ENCODE measurements around the gene ARIH2.
A peak's percentile ranks its signal among the peaks of the same experiment; 100 is the strongest.

Gene ARIH2

GRCh38 chr3:48970586-48970985 lies 51.9 kb downstream of the ARIH2 start:
- H3K36me3 ChIP-seq (replicated peaks), result peaks cover 89% of the 10 kb centered on the region
- H3K4me3 ChIP-seq, result no peak overlapping the region
- no peaks in the 10 kb centered on the region for H3K4me1 ChIP-seq
- no peaks in the 10 kb centered on the region for H3K9me3 ChIP-seq
- DNase-seq (ENCODE audit: low spot score in 2 of 2), result no peak
- H3K27me3 ChIP-seq (ENCODE audit: low read depth), result no peaks in the 10 kb centered on the region
- in situ Hi-C loops (cut with MboI; ENCODE audit: low sequenced_read_pairs), result no loop called here

- H3K4me3 ChIP-seq, result no peak overlapping the region
- no peaks in the 10 kb centered on the region for H3K27me3 ChIP-seq (ENCODE audit: low read depth)
- H3K4me1 ChIP-seq, result no peaks in the 10 kb centered on the region
- in situ Hi-C loops (cut with MboI; ENCODE audit: low sequenced_read_pairs), result no loop called here
- peaks cover 94% of the 10 kb centered on the region for H3K36me3 ChIP-seq (replicated peaks)
- H3K9me3 ChIP-seq, result no peaks in the 10 kb centered on the region
- no peak for DNase-seq (ENCODE audit: low spot score in 2 of 2)
Measured at GRCh38 chr3:48974076-48974864, 55.6 kb downstream of the ARIH2 start.

GRCh38 chr3:48979451-48979850 lies 60.8 kb downstream of the ARIH2 start:
- Histone ChIP-seq H3K9me3 (no peaks in the 10 kb centered on the region), H3K36me3 (replicated peaks) (peaks cover 86% of the 10 kb centered on the region), H3K4me1 (no peaks in the 10 kb centered on the region), H3K4me3 (no peak overlapping the region), H3K27me3 (ENCODE audit: low read depth) (no peaks in the 10 kb centered on the region)
- in situ Hi-C loops (cut with MboI; ENCODE audit: low sequenced_read_pairs), result no loop called here
- DNase-seq (ENCODE audit: low spot score in 2 of 2), result no peak

GRCh38 chr3:48980295-48980694 lies 61.7 kb downstream of the ARIH2 start:
- no peaks in the 10 kb centered on the region for H3K4me1 ChIP-seq
- no peaks in the 10 kb centered on the region for H3K27me3 ChIP-seq (ENCODE audit: low read depth)
- H3K36me3 ChIP-seq (replicated peaks), result peaks cover 85% of the 10 kb centered on the region
- in situ Hi-C loops (cut with MboI; ENCODE audit: low sequenced_read_pairs), result loop anchor here (10.0 kb wide), 1 partner anchor 465 kb away; no protein-coding TSS in a partner anchor
- no peaks in the 10 kb centered on the region for H3K9me3 ChIP-seq
- DNase-seq (ENCODE audit: low spot score in 2 of 2), result no peak
- H3K4me3 ChIP-seq, result no peak overlapping the region

- in situ Hi-C loops (cut with MboI; ENCODE audit: low sequenced_read_pairs), result loop anchor here (10.0 kb wide), 1 partner anchor 463 kb away; no protein-coding TSS in a partner anchor
- no peaks in the 10 kb centered on the region for H3K27me3 ChIP-seq (ENCODE audit: low read depth)
- H3K36me3 ChIP-seq (replicated peaks), result peaks cover 80% of the 10 kb centered on the region
Measured at GRCh38 chr3:48982016-48982415, 63.4 kb downstream of the ARIH2 start.

GRCh38 chr3:48982686-48983085 lies 64.0 kb downstream of the ARIH2 start:
- no peaks in the 10 kb centered on the region for H3K27me3 ChIP-seq (ENCODE audit: low read depth)
- H3K9me3 ChIP-seq, result no peaks in the 10 kb centered on the region
- H3K4me3 ChIP-seq, result no peak overlapping the region
- peaks cover 73% of the 10 kb centered on the region for H3K36me3 ChIP-seq (replicated peaks)
- in situ Hi-C loops (cut with MboI; ENCODE audit: low sequenced_read_pairs), result loop anchor here (10.0 kb wide), 1 partner anchor 462 kb away; no protein-coding TSS in a partner anchor
- no peaks in the 10 kb centered on the region for H3K4me1 ChIP-seq
- DNase-seq (ENCODE audit: low spot score in 2 of 2), result no peak

More at GRCh38 chr3:48982016-48982415, 63.4 kb downstream of the ARIH2 start:
- H3K9me3 ChIP-seq, result no peaks in the 10 kb centered on the region
- no peak for DNase-seq (ENCODE audit: low spot score in 2 of 2)
- H3K4me3 ChIP-seq, result no peak overlapping the region
- H3K4me1 ChIP-seq, result no peaks in the 10 kb centered on the region

- Histone ChIP-seq H3K36me3 (replicated peaks) (peaks cover 69% of the 10 kb centered on the region), H3K9me3 (no peaks in the 10 kb centered on the region), H3K27me3 (ENCODE audit: low read depth) (no peaks in the 10 kb centered on the region), H3K4me3 (no peak overlapping the region), H3K4me1 (no peaks in the 10 kb centered on the region)
- no peak for DNase-seq (ENCODE audit: low spot score in 2 of 2)
- in situ Hi-C loops (cut with MboI; ENCODE audit: low sequenced_read_pairs), result loop anchor here (10.0 kb wide), 1 partner anchor 462 kb away; no protein-coding TSS in a partner anchor
Measured at GRCh38 chr3:48983096-48983495, 64.5 kb downstream of the ARIH2 start.

GRCh38 chr3:48984663-48985062 lies 66.0 kb downstream of the ARIH2 start:
- Histone ChIP-seq H3K36me3 (replicated peaks) (peaks cover 57% of the 10 kb centered on the region), H3K4me3 (no peak overlapping the region), H3K9me3 (no peaks in the 10 kb centered on the region), H3K27me3 (ENCODE audit: low read depth) (no peaks in the 10 kb centered on the region), H3K4me1 (peaks cover 6% of the 10 kb centered on the region)
- no peak for DNase-seq (ENCODE audit: low spot score in 2 of 2)
- in situ Hi-C loops (cut with MboI; ENCODE audit: low sequenced_read_pairs), result loop anchor here (10.0 kb wide), 1 partner anchor 460 kb away; no protein-coding TSS in a partner anchor

GRCh38 chr3:48985831-48986376 lies 67.3 kb downstream of the ARIH2 start:
- no peaks in the 10 kb centered on the region for H3K27me3 ChIP-seq (ENCODE audit: low read depth)
- no peak overlapping the region for H3K4me3 ChIP-seq
- H3K9me3 ChIP-seq, result no peaks in the 10 kb centered on the region
- H3K4me1 ChIP-seq, result peaks cover 6% of the 10 kb centered on the region
- peaks cover 48% of the 10 kb centered on the region for H3K36me3 ChIP-seq (replicated peaks)
- in situ Hi-C loops (cut with MboI; ENCODE audit: low sequenced_read_pairs), result loop anchor here (10.0 kb wide), 1 partner anchor 459 kb away; no protein-coding TSS in a partner anchor
- no peak for DNase-seq (ENCODE audit: low spot score in 2 of 2)

GRCh38 chr3:48989126-48989795 lies 70.6 kb downstream of the ARIH2 start:
- DNase-seq (ENCODE audit: low spot score in 2 of 2), result peak in 1 of 2 experiments; percentile 53
- no peaks in the 10 kb centered on the region for H3K27me3 ChIP-seq (ENCODE audit: low read depth)
- H3K4me1 ChIP-seq, result peaks cover 10% of the 10 kb centered on the region
- H3K4me3 ChIP-seq, result peak overlapping the region; percentile 60
- no peaks in the 10 kb centered on the region for H3K9me3 ChIP-seq
- in situ Hi-C loops (cut with MboI; ENCODE audit: low sequenced_read_pairs), result loop anchor here (10.0 kb wide), 1 partner anchor 456 kb away; no protein-coding TSS in a partner anchor
- H3K36me3 ChIP-seq (replicated peaks), result peaks cover 22% of the 10 kb centered on the region

GRCh38 chr3:48989796-48990635 lies 71.4 kb downstream of the ARIH2 start, which contains the start of gene P4HTM:
TSS of gene P4HTM (plus strand) at chr3:48990241. CDS start at chr3:48990257, 16 bp downstream.
- H3K36me3 ChIP-seq (replicated peaks), result peaks cover 16% of the 10 kb centered on the region
- H3K4me3 ChIP-seq, result peak within 1 kb of the TSS; percentile 60
- peak; percentile 67 to 87 for DNase-seq (ENCODE audit: low spot score in 2 of 2)
- peaks cover 10% of the 10 kb centered on the region for H3K4me1 ChIP-seq
- no peaks in the 10 kb centered on the region for H3K27me3 ChIP-seq (ENCODE audit: low read depth)
- in situ Hi-C loops (cut with MboI; ENCODE audit: low sequenced_read_pairs), result loop anchor here (10.0 kb wide), 1 partner anchor 455 kb away; no protein-coding TSS in a partner anchor
- H3K9me3 ChIP-seq, result no peaks in the 10 kb centered on the region

- DNase-seq (ENCODE audit: low spot score in 2 of 2), result peak; percentile 40 to 69
- in situ Hi-C loops (cut with MboI; ENCODE audit: low sequenced_read_pairs), result no loop called here
- H3K27me3 ChIP-seq (ENCODE audit: low read depth), result no peaks in the 10 kb centered on the region
- H3K4me3 ChIP-seq, result peak overlapping the region; percentile 60
- no peaks in the 10 kb centered on the region for H3K9me3 ChIP-seq
- peaks cover 10% of the 10 kb centered on the region for H3K4me1 ChIP-seq
- H3K36me3 ChIP-seq (replicated peaks), result peaks cover 11% of the 10 kb centered on the region
Measured at GRCh38 chr3:48990636-48991469, 72.2 kb downstream of the ARIH2 start.
